NCI-H2081 treated with DMSO at 0.1 percent for 48 hours (cell line): ENCODE results near the gene NR5A1.

ENCODE experiments used
- DNase-seq: peaks from one replicate; lab custom pipeline; 2025; lab: John Stamatoyannopoulos, UW

The NR5A1 gene

GRCh38 chr9:124457887-124458431 is 49.2 kb downstream of the NR5A1 start:
- DNase-seq: no peak

DNA sequence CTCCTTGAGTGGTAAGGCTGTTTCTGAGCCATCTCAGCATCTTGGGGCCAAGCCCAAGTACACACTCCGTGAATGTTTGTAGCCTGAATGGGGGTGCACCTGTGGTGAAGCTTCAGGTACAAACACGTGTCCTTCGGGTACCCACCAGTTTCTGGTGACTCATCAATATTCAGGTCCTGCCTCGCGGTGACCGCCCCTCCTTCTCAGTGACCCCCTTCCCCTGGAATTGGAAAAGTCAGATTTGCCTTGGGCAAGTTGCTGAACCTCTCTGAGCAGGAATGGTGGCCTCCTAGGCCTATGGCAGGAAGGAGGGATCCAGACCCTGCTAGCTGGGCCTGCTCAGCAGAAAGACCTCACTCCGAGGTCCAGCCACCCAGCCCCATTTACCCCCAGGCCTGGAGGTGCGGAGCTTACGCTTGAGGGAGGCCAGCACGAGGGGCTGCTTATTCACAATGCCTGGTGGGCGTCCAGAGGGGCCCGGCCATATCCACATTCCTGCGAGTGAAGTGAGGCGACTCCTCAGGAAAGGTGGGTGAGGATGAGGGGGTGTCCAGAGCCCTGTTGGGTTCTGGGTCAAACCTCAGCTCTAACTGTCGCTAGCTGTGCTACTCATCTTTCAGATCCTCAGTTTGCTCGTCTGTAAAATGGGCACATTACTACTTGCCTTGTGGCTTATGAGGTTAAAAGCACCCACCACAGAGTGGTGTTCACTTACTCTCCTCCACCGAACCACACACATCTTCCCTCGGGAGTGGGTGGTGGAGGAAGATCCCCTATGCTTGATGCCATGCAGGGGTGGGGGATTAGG is 49.9 kb downstream of the NR5A1 start:
- DNase-seq: no peak

DNA sequence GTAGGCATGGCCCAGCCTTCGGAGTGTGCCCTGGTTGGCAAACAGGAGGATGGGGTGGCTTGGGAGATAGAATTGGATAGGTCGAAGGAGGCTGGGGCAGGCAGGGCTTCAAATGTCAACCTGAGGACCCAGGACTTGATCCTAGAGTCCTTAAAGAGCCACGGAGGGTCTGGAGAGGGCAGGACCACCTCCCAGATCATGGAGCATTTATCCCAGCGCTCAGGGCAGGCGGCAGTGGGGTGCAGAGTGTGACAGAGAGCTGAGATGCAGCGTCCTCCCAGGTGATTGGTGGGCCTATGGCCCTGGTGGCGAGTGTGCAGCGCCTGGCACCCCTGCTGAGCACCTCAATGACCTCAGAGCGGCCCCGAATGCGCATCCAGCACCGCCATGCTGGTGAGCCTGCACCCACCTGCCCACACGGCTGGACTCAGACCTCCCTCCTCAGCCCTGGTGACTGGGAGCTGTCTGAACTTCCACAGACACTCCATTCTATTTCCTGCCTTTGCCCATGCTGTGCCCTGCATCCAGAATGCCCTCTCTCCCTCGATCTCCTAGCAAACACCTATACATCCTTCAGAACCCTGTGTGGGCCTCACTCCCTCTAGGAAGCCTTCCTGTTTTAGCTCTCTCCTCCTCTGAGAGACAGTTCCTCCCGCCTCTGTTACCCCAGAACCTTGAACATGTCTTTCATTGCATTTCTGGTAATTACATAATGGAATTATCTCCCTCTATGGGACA is 50.7 kb downstream of the NR5A1 start:
- no peak for DNase-seq

GRCh38 chr9:124455820-124456219 is 51.4 kb downstream of the NR5A1 start:
- no peak for DNase-seq

DNA sequence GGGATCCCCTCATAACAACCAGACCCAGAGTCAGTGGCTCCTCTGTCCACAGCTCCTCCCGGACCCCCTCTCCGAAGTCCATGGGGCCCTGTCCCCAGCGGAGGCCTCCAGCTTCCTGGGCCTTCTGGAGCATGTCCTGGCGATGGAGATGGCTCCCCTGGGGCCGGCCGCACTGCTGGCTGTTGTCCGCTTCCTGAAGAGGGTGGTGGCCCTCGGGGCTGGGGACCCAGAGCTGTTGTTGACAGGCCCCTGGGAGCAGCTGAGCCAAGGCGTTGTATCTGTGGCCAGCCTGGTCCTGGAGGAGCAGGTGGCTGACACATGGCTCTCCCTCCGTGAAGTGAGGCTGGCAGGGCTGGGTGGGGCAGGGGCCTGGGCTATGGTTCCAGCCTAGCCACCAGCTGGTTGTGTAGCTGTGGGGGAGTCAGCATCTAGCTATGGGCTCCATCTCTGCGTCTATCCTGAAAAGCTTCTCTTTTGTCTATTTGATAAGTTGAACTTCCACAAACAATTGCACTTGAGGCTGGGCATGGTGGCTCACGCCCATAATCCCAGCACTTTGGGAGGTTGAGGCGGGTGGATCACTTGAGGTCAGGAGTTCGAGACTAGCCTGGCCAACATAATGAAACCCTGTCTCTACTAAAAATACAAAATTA is 52.3 kb downstream of the NR5A1 start:
- DNase-seq: no peak

DNA sequence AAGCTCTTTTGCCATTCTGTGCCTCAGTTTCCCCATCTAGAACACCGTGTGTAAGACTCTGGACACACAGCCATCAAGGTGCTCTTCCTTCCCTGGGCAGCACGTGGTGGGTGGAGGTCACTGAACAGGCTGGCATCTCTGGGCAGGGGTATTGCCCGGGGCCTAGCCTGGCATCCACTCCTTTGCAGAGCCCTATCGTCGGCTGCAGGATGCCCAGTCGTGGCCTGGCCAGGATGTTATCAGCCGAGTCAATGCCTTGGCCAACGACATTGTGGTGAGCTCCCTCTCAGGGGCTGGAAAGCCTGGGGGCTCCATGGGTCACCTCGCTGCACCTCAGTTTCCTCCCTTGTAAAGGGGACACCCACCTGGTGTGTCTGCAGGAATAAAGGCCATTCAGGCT is 52.9 kb downstream of the NR5A1 start:
- DNase-seq: no peak

DNA sequence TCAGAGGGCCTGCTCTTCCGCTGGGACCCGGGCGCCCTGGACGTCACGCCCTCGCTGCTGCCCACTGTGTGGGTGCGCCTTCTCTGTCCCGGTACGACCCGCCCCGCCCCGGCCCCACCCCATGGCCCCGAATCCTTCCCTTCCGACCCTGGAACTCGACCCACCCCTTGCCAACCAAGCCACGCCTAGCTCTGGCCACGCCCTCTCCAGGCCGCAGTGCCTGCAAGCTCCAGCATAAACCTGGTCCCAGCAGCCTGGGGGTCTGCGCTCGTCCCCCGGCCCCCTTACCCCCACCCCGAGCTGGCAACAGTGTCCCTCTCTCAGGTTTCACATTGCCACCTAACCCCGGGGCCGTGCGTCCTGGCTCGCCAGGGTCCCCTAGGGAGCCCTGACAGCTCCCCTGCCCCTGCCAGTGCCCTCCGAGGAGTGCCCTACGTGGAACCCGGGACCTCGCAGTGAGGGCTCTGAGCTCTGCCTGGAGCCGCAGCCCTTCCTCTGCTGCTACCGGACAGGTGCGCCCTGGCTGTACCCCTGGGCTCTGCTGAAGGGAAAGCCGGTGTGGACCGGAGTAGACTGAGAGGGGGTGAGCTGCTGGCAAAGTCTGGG is 53.5 kb downstream of the NR5A1 start:
- DNase-seq: no peak

- DNase-seq: no peak
These were observed 54.2 kb downstream of the NR5A1 start for GRCh38 chr9:124452841-124453585.

DNA sequence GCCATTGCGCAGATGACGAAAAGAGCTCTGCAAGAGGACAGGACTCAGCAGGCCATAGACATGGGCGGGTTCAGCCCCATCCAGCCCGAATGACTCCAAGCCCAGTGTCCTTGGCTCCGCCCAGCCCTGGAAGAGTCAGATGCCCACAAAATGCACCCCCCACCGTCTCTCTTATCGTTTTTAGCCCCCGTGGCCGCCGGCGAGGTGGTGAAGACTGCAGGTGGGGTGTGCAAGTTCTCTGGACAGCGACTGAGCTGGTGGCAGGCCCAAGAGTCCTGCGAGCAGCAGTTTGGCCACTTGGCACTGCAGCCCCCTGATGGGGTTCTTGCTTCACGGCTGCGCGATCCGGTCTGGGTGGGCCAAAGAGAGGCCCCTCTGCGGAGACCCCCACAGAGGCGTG is 54.9 kb downstream of the NR5A1 start:
- no peak for DNase-seq

- no peak for DNase-seq
These were observed 56.1 kb downstream of the NR5A1 start for GRCh38 chr9:124450931-124451661.

- no peak for DNase-seq
These were observed 56.8 kb downstream of the NR5A1 start, which contains the start of gene ADGRD2 for GRCh38 chr9:124450241-124450924. TSS of gene ADGRD2 (plus strand) at chr9:124450451. CDS start at chr9:124451667, 1,216 bp downstream.

- no peak for DNase-seq
These were observed 57.6 kb downstream of the NR5A1 start for GRCh38 chr9:124449381-124450151.

- DNase-seq: no peak
These were observed 59.2 kb downstream of the NR5A1 start for GRCh38 chr9:124448019-124448418.

- no peak for DNase-seq
These were observed 59.9 kb downstream of the NR5A1 start for GRCh38 chr9:124447297-124447661.

DNA sequence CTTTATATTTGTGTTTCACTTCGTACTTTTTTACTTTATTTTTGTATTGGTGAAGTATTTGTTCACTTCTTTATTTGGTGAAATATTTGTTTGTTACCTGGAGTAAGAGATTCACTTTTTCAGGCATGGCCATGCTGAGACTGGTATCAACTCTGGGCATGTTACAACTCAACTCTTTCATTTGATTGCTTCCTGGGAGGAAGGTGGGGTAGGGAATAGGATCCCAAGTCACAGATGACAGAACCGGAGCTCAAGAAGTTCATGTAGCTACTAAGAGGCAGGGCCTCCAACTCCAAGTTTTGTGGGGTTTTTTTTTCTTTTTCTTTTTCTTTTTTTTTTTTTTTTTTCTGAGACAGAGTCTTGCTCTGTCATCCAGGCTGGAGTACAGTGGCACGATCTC is 63.0 kb downstream of the NR5A1 start:
- DNase-seq: no peak

DNA sequence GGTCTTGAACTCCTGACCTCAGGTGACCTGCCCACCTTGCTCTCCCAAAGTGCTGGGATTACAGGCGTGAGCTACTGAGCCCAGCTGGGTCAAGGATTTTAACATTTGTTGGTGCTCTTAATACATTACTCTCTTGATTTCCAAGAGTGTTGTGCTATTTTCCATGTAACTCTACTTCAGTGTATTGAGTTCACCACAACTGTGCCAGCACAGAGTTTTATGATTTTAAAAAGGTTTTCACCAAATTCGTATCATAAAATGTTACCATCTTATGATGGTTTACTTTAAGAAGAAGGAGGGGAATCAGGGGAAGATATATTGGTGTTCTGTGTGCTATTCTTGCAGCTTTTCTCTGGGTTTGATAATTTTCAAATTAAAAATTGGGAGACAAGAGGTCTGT is 63.6 kb downstream of the NR5A1 start:
- DNase-seq: no peak

GRCh38 chr9:124442826-124443225 is 64.4 kb downstream of the NR5A1 start:
- DNase-seq: no peak

- no peak for DNase-seq
These were observed 64.8 kb downstream of the NR5A1 start for GRCh38 chr9:124442379-124442778.

DNA sequence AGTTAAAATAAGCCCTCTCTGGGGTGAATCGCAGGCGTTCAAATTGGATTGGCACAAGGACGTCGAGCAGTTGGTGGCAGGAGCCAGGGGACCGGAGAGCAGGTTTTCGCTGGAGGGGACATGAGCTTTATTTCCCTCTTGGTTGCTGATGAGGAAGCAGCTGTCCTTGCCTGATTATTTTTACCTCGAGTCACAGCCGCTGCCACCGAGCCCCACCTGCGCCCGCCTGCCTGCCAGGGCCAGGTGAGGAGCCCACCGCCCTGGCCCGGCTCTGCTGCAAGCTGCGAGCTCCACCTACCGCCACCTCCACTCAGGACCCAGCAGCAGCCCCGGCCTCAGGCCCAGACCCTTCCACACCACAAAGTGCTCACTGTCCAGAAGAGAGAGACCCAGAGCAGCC is 65.9 kb downstream of the NR5A1 start:
- no peak for DNase-seq
